WTC11 (cell line): ENCODE measurements around the gene MRPL2. TPM values are rescaled to one million over a fixed set of nuclear protein-coding genes. Genes with fewer than 3 reads are reported as not detected.

ENCODE experiments used
- ATAC-seq: fragments of 200-7000 bp; cut with Tn5 transposase; 2 replicates; pipeline ENCODE4 v1.10.0; 2021; ENCODE audit warnings: mild to moderate bottlenecking, moderate library complexity
- CTCF ChIA-PET: fragments of 300-600 bp; sonication (Branson Sonifier 250); formaldehyde crosslinking; loops from one replicate; lab custom pipeline; 2021; ENCODE audit warnings: antibody characterized with exemption; lab: Charles Lee
- POLR2A ChIA-PET: fragments of 350-600 bp; sonication (Branson Sonifier 250); formaldehyde crosslinking; loops from one replicate; lab custom pipeline; 2021; ENCODE audit warnings: antibody characterized with exemption; lab: Charles Lee
- DNase-seq: peaks from one replicate; pipeline ENCODE4 v3.0.0; 2021; ENCODE audit warnings: low spot score
- H3K27ac Mint-ChIP-seq: 2 replicates; pipeline ENCODE4 v1.8.0; 2021; ENCODE audit warnings: mixed read lengths
- H3K27me3 Mint-ChIP-seq: 2 replicates; pipeline ENCODE4 v1.8.0; 2021; ENCODE audit warnings: low read depth, mild to moderate bottlenecking, moderate library complexity, mixed read lengths
- H3K36me3 Mint-ChIP-seq: 2 replicates; pipeline ENCODE4 v1.8.0; 2021; ENCODE audit warnings: mixed read lengths
- H3K4me1 Mint-ChIP-seq: 2 replicates; pipeline ENCODE4 v1.8.0; 2022; ENCODE audit warnings: mixed read lengths
- H3K4me3 Mint-ChIP-seq: 2 replicates; pipeline ENCODE4 v1.8.0; 2021; ENCODE audit warnings: mild to moderate bottlenecking, moderate library complexity, mixed read lengths
- H3K9me3 Mint-ChIP-seq: 2 replicates; pipeline ENCODE4 v1.8.0; 2021; ENCODE audit warnings: mixed read lengths
- CBFB ChIP-seq: sonication (generic); formaldehyde crosslinking; IDR thresholded peaks from 2 replicates; pipeline ENCODE4 v1.8.1; 2022; ENCODE audit warnings: mild to moderate bottlenecking, low read depth, missing genetic modification reagents
- FOXJ3 ChIP-seq: sonication (generic); formaldehyde crosslinking; IDR thresholded peaks from 2 replicates; pipeline ENCODE4 v1.9.0; 2021; ENCODE audit warnings: missing genetic modification reagents, mild to moderate bottlenecking, borderline replicate concordance
- MXD4 ChIP-seq: fragments of 250-450 bp; sonication (Bioruptor Pico); IDR thresholded peaks from 2 replicates; pipeline ENCODE4 v1.8.0; 2021; ENCODE audit warnings: mild to moderate bottlenecking, moderate library complexity, borderline replicate concordance
- NFATC4 ChIP-seq: fragments of 250-450 bp; sonication (Bioruptor Pico); IDR thresholded peaks from 2 replicates; pipeline ENCODE4 v1.9.0; 2021; ENCODE audit warnings: mild to moderate bottlenecking
- PRRX2 ChIP-seq: fragments of 250-450 bp; sonication (Bioruptor Pico); IDR thresholded peaks from 2 replicates; pipeline ENCODE4 v1.8.0; 2021; ENCODE audit warnings: mild to moderate bottlenecking
- TEAD4 ChIP-seq: sonication (generic); formaldehyde crosslinking; IDR thresholded peaks from 2 replicates; pipeline ENCODE4 v1.8.0; 2022; ENCODE audit warnings: mild to moderate bottlenecking, missing genetic modification reagents
- ZNF317 ChIP-seq: sonication (generic); formaldehyde crosslinking; IDR thresholded peaks from 2 replicates; pipeline ENCODE4 v1.8.1; 2023; ENCODE audit warnings: low read depth, mild to moderate bottlenecking, moderate library complexity, missing genetic modification reagents, borderline replicate concordance
- ZNF423 ChIP-seq: fragments of 250-450 bp; sonication (Bioruptor Pico); IDR thresholded peaks from 2 replicates; pipeline ENCODE4 v2.1.2; 2022; ENCODE audit warnings: mild to moderate bottlenecking, moderate library complexity
- total RNA-seq: library from RNA; stranded (reverse); gene quantifications from 3 replicates; pipeline ENCODE4 v1.2.3, GENCODE V29; 2021
- TF ChIP-seq, protein P1 (sequence below): fragments of 250-450 bp; sonication (Bioruptor Pico); IDR thresholded peaks from 2 replicates; pipeline ENCODE4 v1.8.0; 2021; ENCODE audit warnings: mild to moderate bottlenecking
- TF ChIP-seq, protein P2 (sequence below): sonication (generic); formaldehyde crosslinking; IDR thresholded peaks from 2 replicates; pipeline ENCODE4 v1.8.0; 2022; ENCODE audit warnings: mild to moderate bottlenecking, missing genetic modification reagents
- TF ChIP-seq, protein P3 (sequence below): sonication (generic); formaldehyde crosslinking; conservative IDR thresholded peaks from 2 replicates; pipeline ENCODE4 v1.8.1; 2022; ENCODE audit warnings: mild to moderate bottlenecking, missing genetic modification reagents
- TF ChIP-seq, protein P4 (sequence below): sonication (generic); formaldehyde crosslinking; IDR thresholded peaks from 2 replicates; pipeline ENCODE4 v1.8.0; 2022; ENCODE audit warnings: mild to moderate bottlenecking, missing genetic modification reagents
- TF ChIP-seq, protein P5 (sequence below): sonication (generic); formaldehyde crosslinking; IDR thresholded peaks from 2 replicates; pipeline ENCODE4 v1.8.1; 2023; ENCODE audit warnings: mild to moderate bottlenecking, moderate library complexity, missing genetic modification reagents
- TF ChIP-seq, protein P6 (sequence below): sonication (generic); formaldehyde crosslinking; IDR thresholded peaks from 2 replicates; pipeline ENCODE4 v1.8.0; 2023; ENCODE audit warnings: missing genetic modification reagents
- TF ChIP-seq, protein P7 (sequence below): sonication (generic); formaldehyde crosslinking; conservative IDR thresholded peaks from 2 replicates; pipeline ENCODE4 v1.8.1; 2023; ENCODE audit warnings: mild to moderate bottlenecking, low read depth, missing genetic modification reagents, moderate library complexity
- TF ChIP-seq, protein P8 (sequence below): sonication (generic); formaldehyde crosslinking; IDR thresholded peaks from 2 replicates; pipeline ENCODE4 v1.8.0; 2023; ENCODE audit warnings: mild to moderate bottlenecking, missing genetic modification reagents

The MRPL2 gene
- total RNA-seq, 1 experiment from 2014 or later: 131 TPM

DNA sequence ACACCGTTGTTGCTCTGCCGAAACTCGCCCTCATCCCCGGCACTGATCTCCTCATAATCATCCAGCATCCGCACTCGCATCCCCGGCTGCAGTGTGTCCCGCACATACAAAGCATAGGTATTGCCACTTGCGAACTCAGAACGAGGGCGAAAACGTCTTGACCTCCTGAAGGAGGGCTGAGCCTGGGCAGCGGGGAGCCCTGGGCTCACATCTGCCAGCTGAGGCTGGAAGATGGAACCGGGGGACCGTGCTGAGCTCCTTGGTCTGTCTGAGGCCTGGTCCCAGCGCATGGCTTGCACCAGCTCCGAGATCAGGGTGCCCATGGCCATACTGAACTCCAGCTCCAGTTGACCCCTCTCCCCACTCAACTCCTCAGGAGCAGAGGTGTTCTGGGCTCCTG is 8.3 kb downstream of the MRPL2 start (continued):
- TF ChIP-seq CBFB (CRISPR knock-in tag) (no peak), NFATC4 (CRISPR knock-in tag) (no peak), FOXJ3 (CRISPR knock-in tag) (no peak), ZNF317 (CRISPR knock-in tag) (no peak), MXD4 (CRISPR knock-in tag) (no peak)
- TF ChIP-seq, protein P1, sequence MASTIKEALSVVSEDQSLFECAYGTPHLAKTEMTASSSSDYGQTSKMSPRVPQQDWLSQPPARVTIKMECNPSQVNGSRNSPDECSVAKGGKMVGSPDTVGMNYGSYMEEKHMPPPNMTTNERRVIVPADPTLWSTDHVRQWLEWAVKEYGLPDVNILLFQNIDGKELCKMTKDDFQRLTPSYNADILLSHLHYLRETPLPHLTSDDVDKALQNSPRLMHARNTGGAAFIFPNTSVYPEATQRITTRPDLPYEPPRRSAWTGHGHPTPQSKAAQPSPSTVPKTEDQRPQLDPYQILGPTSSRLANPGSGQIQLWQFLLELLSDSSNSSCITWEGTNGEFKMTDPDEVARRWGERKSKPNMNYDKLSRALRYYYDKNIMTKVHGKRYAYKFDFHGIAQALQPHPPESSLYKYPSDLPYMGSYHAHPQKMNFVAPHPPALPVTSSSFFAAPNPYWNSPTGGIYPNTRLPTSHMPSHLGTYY: no peak
- TF ChIP-seq, protein P2, sequence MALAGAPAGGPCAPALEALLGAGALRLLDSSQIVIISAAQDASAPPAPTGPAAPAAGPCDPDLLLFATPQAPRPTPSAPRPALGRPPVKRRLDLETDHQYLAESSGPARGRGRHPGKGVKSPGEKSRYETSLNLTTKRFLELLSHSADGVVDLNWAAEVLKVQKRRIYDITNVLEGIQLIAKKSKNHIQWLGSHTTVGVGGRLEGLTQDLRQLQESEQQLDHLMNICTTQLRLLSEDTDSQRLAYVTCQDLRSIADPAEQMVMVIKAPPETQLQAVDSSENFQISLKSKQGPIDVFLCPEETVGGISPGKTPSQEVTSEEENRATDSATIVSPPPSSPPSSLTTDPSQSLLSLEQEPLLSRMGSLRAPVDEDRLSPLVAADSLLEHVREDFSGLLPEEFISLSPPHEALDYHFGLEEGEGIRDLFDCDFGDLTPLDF (CRISPR knock-in tag): no peak

DNA sequence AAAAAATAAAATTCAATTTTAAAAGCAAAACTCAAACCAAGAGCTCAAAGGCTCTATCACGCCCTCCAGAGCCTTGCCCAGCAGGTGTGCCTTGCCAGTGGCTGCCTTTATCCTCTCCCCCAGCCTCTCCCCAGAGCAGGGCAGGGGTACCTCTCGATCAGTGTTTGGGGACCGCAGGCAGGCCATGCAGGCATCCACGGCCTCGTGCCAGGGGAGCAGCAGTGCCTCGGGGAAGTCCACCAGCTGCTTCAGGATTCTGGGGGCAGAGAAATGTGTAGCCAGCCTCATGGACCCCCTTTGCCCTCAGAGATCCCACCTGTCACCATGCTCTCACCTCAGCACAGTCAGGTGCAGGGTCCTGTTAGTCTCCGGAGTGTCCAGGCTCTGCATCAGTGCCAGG is 11.2 kb downstream of the MRPL2 start:
- ATAC-seq: no peak
- POLR2A ChIA-PET: no interaction called here
- H3K4me1 Mint-ChIP-seq: peaks cover 14% of the 10 kb centered on the region
- peaks cover 47% of the 10 kb centered on the region for H3K36me3 Mint-ChIP-seq
- no peak for DNase-seq
- TF ChIP-seq, protein P3, sequence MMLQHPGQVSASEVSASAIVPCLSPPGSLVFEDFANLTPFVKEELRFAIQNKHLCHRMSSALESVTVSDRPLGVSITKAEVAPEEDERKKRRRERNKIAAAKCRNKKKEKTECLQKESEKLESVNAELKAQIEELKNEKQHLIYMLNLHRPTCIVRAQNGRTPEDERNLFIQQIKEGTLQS: no peak
- TF ChIP-seq TEAD4: no peak
- TF ChIP-seq, protein P4, sequence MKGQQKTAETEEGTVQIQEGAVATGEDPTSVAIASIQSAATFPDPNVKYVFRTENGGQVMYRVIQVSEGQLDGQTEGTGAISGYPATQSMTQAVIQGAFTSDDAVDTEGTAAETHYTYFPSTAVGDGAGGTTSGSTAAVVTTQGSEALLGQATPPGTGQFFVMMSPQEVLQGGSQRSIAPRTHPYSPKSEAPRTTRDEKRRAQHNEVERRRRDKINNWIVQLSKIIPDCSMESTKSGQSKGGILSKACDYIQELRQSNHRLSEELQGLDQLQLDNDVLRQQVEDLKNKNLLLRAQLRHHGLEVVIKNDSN (CRISPR knock-in tag): no peak
- TF ChIP-seq, protein P5, sequence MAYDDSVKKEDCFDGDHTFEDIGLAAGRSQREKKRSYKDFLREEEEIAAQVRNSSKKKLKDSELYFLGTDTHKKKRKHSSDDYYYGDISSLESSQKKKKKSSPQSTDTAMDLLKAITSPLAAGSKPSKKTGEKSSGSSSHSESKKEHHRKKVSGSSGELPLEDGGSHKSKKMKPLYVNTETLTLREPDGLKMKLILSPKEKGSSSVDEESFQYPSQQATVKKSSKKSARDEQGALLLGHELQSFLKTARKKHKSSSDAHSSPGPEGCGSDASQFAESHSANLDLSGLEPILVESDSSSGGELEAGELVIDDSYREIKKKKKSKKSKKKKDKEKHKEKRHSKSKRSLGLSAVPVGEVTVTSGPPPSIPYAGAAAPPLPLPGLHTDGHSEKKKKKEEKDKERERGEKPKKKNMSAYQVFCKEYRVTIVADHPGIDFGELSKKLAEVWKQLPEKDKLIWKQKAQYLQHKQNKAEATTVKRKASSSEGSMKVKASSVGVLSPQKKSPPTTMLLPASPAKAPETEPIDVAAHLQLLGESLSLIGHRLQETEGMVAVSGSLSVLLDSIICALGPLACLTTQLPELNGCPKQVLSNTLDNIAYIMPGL (CRISPR knock-in tag): no peak
- H3K27ac Mint-ChIP-seq: no peak overlapping the region
- no peaks in the 10 kb centered on the region for H3K9me3 Mint-ChIP-seq
- no peaks in the 10 kb centered on the region for H3K27me3 Mint-ChIP-seq
- no peak overlapping the region for H3K4me3 Mint-ChIP-seq
- CTCF ChIA-PET: interaction anchor here (1.9 kb wide), 1 partner anchor 95 kb away, joined by 7 read pairs; no protein-coding TSS in a partner anchor

DNA sequence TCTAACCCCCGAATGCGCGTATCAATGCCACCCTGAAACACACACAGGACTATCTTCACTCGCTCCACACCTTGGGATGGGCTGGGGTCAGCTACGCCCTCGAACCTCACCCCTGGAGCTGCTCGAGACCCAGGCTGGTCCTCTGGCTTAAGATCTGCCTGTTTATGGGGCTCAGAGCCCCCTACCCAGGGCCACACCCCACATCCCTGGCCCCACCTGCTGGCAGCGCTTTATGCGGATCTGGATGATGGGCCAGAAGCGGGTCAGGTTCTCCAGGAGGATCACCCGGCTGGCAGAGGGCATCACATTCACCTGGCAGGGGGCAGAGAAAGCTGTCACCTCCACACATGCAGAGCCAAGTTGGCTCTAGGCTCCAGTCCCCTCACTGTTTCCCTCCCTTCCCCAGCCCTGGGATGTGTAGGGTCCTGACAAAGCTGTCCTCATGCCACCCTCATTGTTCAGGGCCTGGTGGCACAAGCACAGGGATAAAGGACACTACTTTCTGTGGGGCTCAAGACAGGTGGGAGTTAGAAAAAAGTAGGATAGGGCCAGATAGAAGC is 13.8 kb downstream of the MRPL2 start:
- Mint-ChIP-seq H3K4me1 (no peaks in the 10 kb centered on the region), H3K9me3 (no peaks in the 10 kb centered on the region), H3K27ac (no peak overlapping the region), H3K4me3 (no peak overlapping the region), H3K27me3 (no peaks in the 10 kb centered on the region), H3K36me3 (peaks cover 53% of the 10 kb centered on the region)
- ChIA-PET POLR2A (interaction anchor here (0.5 to 0.9 kb wide), 2 partner anchors 14 to 820 kb away, joined by 3 to 5 read pairs; partner anchors contain the start of genes KLC4 and MRPL2), CTCF (interaction anchor here (1.1 kb wide), 1 partner anchor 98 kb away, joined by 5 read pairs; no protein-coding TSS in a partner anchor)
- DNase-seq (no peak), ATAC-seq (no peak)
- TF ChIP-seq ZNF423 (CRISPR knock-in tag) (no peak), PRRX2 (CRISPR knock-in tag) (no peak)
- TF ChIP-seq, protein P6, sequence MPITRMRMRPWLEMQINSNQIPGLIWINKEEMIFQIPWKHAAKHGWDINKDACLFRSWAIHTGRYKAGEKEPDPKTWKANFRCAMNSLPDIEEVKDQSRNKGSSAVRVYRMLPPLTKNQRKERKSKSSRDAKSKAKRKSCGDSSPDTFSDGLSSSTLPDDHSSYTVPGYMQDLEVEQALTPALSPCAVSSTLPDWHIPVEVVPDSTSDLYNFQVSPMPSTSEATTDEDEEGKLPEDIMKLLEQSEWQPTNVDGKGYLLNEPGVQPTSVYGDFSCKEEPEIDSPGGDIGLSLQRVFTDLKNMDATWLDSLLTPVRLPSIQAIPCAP (CRISPR knock-in tag): no peak
- TF ChIP-seq, protein P7, sequence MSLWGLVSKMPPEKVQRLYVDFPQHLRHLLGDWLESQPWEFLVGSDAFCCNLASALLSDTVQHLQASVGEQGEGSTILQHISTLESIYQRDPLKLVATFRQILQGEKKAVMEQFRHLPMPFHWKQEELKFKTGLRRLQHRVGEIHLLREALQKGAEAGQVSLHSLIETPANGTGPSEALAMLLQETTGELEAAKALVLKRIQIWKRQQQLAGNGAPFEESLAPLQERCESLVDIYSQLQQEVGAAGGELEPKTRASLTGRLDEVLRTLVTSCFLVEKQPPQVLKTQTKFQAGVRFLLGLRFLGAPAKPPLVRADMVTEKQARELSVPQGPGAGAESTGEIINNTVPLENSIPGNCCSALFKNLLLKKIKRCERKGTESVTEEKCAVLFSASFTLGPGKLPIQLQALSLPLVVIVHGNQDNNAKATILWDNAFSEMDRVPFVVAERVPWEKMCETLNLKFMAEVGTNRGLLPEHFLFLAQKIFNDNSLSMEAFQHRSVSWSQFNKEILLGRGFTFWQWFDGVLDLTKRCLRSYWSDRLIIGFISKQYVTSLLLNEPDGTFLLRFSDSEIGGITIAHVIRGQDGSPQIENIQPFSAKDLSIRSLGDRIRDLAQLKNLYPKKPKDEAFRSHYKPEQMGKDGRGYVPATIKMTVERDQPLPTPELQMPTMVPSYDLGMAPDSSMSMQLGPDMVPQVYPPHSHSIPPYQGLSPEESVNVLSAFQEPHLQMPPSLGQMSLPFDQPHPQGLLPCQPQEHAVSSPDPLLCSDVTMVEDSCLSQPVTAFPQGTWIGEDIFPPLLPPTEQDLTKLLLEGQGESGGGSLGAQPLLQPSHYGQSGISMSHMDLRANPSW (CRISPR knock-in tag): no peak
- TF ChIP-seq, protein P8, sequence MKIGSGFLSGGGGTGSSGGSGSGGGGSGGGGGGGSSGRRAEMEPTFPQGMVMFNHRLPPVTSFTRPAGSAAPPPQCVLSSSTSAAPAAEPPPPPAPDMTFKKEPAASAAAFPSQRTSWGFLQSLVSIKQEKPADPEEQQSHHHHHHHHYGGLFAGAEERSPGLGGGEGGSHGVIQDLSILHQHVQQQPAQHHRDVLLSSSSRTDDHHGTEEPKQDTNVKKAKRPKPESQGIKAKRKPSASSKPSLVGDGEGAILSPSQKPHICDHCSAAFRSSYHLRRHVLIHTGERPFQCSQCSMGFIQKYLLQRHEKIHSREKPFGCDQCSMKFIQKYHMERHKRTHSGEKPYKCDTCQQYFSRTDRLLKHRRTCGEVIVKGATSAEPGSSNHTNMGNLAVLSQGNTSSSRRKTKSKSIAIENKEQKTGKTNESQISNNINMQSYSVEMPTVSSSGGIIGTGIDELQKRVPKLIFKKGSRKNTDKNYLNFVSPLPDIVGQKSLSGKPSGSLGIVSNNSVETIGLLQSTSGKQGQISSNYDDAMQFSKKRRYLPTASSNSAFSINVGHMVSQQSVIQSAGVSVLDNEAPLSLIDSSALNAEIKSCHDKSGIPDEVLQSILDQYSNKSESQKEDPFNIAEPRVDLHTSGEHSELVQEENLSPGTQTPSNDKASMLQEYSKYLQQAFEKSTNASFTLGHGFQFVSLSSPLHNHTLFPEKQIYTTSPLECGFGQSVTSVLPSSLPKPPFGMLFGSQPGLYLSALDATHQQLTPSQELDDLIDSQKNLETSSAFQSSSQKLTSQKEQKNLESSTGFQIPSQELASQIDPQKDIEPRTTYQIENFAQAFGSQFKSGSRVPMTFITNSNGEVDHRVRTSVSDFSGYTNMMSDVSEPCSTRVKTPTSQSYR (CRISPR knock-in tag): no peak
